ENCODE results near the gene SFMBT1.

GRCh38 chr3:53092216-53092615 lies 46.3 kb upstream of the SFMBT1 start:
- TF ChIP-seq, protein P1, sequence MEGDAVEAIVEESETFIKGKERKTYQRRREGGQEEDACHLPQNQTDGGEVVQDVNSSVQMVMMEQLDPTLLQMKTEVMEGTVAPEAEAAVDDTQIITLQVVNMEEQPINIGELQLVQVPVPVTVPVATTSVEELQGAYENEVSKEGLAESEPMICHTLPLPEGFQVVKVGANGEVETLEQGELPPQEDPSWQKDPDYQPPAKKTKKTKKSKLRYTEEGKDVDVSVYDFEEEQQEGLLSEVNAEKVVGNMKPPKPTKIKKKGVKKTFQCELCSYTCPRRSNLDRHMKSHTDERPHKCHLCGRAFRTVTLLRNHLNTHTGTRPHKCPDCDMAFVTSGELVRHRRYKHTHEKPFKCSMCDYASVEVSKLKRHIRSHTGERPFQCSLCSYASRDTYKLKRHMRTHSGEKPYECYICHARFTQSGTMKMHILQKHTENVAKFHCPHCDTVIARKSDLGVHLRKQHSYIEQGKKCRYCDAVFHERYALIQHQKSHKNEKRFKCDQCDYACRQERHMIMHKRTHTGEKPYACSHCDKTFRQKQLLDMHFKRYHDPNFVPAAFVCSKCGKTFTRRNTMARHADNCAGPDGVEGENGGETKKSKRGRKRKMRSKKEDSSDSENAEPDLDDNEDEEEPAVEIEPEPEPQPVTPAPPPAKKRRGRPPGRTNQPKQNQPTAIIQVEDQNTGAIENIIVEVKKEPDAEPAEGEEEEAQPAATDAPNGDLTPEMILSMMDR (conservative IDR thresholded peaks at IDR 0.05; ENCODE audit: low read length), result no peak
- no peak for TF ChIP-seq EZH2phosphoT487 (IDR thresholded peaks at IDR 0.05; ENCODE audit: borderline replicate concordance)
